HG02571 (cell line): ENCODE results near the gene RASD1.

ENCODE experiments used
- ATAC-seq: cut with Tn5 transposase; IDR thresholded peaks from one replicate; pipeline ENCODE4 v1.9.1; 2021; ENCODE audit warnings: mild to moderate bottlenecking, moderate library complexity; ENCODE audit not compliant: unreplicated experiment

RASD1 gene

GRCh38 chr17:17496189-17497064 is at the start of gene RASD1:
RASD1 (minus strand) TSS chr17:17496395; CDS start chr17:17496181, 214 bp downstream.
- ATAC-seq, result peak; percentile 69

- ATAC-seq, result no peak
Observed at GRCh38 chr17:17545984-17546383, 49.8 kb upstream of the RASD1 start.

GRCh38 chr17:17545031-17545820 is 49.0 kb upstream of the RASD1 start:
- no peak for ATAC-seq

GRCh38 chr17:17542906-17543635 is 46.9 kb upstream of the RASD1 start:
- ATAC-seq, result no peak

GRCh38 chr17:17541640-17542001 is 45.4 kb upstream of the RASD1 start:
- no peak for ATAC-seq

GRCh38 chr17:17540935-17541639 is 44.9 kb upstream of the RASD1 start:
- no peak for ATAC-seq

GRCh38 chr17:17540278-17540906 is 44.2 kb upstream of the RASD1 start:
- no peak for ATAC-seq

GRCh38 chr17:17539591-17539990 is 43.4 kb upstream of the RASD1 start:
- no peak for ATAC-seq

- no peak for ATAC-seq
Observed at GRCh38 chr17:17538417-17539391, 42.5 kb upstream of the RASD1 start.

- no peak for ATAC-seq
Observed at GRCh38 chr17:17537311-17538099, 41.3 kb upstream of the RASD1 start.

GRCh38 chr17:17536702-17537101 is 40.5 kb upstream of the RASD1 start:
- ATAC-seq, result no peak

- no peak for ATAC-seq
Observed at GRCh38 chr17:17535957-17536356, 39.8 kb upstream of the RASD1 start.

GRCh38 chr17:17533901-17534441 is 37.8 kb upstream of the RASD1 start:
- ATAC-seq, result no peak

- ATAC-seq, result no peak
Observed at GRCh38 chr17:17532991-17533390, 36.8 kb upstream of the RASD1 start.

- ATAC-seq, result no peak
Observed at GRCh38 chr17:17531156-17531555, 35.0 kb upstream of the RASD1 start.

GRCh38 chr17:17528696-17529652 is 32.8 kb upstream of the RASD1 start:
- ATAC-seq, result no peak

GRCh38 chr17:17527956-17528500 is 31.8 kb upstream of the RASD1 start:
- ATAC-seq, result no peak
